Stimulated activated CD4-positive, alpha-beta T cell treated with anti-CD3 and anti-CD28 coated beads, Interleukin-12 subunit alpha, Interleukin-12 subunit beta, amount 100 ng/mL, for 48 hours (primary cell): ENCODE data around the gene SLC4A1.
"Not testable (repeated sequence)": the region's sequence is repeated elsewhere in the genome, so short reads cannot be mapped to it uniquely, and the experiment has no call there.

Experiments used
- DNase-seq, 3 donors: peaks; one replicate each; pipeline ENCODE4 v3.0.0-alpha.2; 2020; ENCODE audit warnings: low read depth in 2 of 3, low spot score in 1 of 3

Gene SLC4A1

DNA sequence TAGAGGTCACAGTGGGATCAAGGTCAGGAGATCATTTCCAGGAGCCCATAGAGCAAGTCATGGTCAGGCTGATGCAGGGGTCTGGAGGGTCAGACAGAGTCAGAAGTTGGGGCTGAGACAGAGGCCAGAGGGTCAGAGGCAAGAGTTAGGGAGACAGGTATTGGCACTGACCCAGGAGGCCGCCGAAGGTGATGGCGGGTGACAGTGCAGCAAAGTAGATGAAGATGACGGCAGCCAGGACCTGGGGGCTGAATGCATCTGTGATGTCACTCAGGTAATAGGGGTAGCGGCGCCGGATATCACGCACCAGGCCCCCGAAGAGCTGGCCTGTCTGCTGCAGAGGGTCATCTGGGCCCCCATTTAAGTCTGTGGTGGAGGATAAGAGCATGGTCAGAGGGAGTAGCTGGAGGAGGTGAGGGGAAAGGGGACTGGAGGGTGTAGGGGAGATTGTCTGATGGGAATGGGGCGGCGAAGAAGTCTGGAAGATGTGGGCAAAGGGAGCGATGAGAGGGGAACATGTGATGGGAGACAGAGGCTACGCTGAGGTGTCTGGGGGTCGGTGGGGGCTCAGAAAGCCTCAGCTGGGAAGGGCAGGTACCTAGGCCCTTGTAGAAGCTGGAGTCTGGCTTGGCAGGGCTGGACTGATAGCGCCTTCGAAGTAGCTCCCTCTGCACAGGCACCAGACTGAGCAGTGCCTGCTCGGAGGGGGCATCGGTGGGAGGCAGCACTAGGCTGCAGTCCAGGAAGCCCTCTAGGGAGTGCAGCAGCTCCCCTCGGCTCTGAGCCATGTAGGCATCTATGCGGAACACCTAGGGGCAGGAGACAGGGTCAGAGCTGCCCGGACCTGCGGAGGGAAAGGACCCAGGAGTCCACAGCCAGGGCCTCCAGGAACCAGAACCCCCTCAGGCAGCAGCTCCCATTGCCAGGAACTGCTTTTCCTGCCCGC lies 9.8 kb downstream of the SLC4A1 start:
- DNase-seq: no peak

- no peak for DNase-seq
Measured at GRCh38 chr17:44256671-44257070, 11.3 kb downstream of the SLC4A1 start.

- no peak for DNase-seq
Measured at GRCh38 chr17:44255915-44256314, 12.0 kb downstream of the SLC4A1 start.

- no peak for DNase-seq
Measured at GRCh38 chr17:44254361-44255095, 13.4 kb downstream of the SLC4A1 start.

DNA sequence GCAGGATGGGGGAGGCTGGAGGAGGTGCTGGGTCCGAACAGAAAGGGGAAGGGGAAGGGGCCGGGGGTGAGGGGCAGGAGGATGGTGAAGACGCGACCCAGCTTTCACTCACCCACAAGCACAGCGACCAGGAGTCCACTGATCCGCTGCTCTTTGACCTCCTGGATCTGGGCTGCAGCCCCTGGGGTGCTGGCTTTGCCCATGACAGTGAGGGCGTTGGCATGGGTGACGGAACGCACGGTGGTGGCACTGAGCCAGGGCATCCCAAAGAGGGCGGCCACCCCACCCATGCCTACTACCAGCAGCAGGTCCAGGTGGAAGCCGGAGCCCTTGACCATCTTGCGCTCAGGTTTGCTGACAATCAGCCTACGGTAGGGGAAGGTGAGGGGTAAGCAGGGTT lies 14.9 kb downstream of the SLC4A1 start:
- DNase-seq: no peak

GRCh38 chr17:44251062-44251461 lies 16.9 kb downstream of the SLC4A1 start:
- DNase-seq: no peak

- no peak for DNase-seq
Measured at GRCh38 chr17:44249501-44250246, 18.3 kb downstream of the SLC4A1 start.

GRCh38 chr17:44247876-44248736 lies 19.8 kb downstream of the SLC4A1 start:
- DNase-seq: no peak

- DNase-seq: no peak
Measured at GRCh38 chr17:44247440-44247841, 20.5 kb downstream of the SLC4A1 start.

GRCh38 chr17:44241106-44241624 lies 26.8 kb downstream of the SLC4A1 start:
- no peak for DNase-seq

DNA sequence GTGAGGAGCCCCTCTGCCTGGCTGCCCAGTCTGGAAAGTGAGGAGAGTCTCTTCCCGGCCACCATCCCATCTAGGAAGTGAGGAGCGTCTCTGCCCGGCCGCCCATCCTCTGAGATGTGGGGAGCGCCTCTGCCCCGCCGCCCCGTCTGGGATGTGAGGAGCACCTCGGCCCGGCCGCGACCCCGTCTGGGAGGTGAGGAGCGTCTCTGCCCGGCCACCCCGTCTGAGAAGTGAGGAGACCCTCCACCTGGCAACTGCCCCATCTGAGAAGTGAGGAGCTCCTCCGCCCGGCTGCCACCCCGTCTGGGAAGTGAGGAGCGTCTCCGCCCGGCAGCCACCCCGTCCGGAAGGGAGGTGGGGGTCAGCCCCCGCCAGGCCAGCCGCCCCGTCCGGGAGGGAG lies 30.0 kb downstream of the SLC4A1 start:
- DNase-seq: not testable (repeated sequence)

GRCh38 chr17:44236444-44236991 lies 31.4 kb downstream of the SLC4A1 start:
- DNase-seq: no peak

GRCh38 chr17:44235583-44235936 lies 32.4 kb downstream of the SLC4A1 start:
- no peak for DNase-seq

GRCh38 chr17:44233582-44233981 lies 34.4 kb downstream of the SLC4A1 start:
- DNase-seq: no peak

- DNase-seq: no peak
Measured at GRCh38 chr17:44232061-44232460, 35.9 kb downstream of the SLC4A1 start.

DNA sequence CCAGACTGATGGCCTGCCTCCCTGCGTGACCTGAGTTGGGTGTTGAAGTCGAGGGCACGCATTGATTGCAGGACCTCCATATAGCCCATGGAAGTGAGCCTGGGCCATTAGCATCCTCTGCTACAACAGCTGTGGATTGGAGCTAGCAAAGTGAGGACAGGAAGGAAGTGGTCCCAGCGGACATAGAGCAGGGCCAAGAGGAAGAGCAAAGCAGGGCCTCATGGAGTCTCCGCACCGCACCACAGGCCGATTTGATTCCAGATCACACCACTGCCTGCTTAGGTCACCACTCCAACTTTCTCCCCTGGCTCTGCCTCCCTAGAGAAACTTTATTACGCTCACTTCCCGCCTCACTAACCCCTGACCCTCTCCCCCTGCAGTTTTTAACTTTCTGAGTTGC lies 37.8 kb downstream of the SLC4A1 start:
- no peak for DNase-seq

DNA sequence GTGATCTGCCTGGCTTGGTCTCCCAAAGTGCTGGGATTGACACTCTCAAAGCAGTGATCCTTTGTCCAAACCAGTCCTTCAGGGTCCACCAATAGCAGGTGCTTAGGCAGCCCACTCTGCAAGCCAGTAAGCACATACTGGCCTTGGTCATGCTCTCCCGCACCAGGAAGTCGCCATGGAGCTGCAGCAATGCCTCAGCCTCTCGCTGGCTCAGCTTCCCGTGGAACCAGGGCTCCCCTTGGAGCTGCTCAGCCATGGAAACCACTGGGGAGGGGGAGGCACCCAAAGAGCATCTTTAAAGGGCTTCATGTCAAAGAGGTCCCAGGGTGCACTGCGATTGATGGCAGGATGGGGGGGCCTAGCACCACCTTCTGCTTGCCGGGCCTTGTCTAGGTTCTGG lies 38.8 kb downstream of the SLC4A1 start:
- no peak for DNase-seq

DNA sequence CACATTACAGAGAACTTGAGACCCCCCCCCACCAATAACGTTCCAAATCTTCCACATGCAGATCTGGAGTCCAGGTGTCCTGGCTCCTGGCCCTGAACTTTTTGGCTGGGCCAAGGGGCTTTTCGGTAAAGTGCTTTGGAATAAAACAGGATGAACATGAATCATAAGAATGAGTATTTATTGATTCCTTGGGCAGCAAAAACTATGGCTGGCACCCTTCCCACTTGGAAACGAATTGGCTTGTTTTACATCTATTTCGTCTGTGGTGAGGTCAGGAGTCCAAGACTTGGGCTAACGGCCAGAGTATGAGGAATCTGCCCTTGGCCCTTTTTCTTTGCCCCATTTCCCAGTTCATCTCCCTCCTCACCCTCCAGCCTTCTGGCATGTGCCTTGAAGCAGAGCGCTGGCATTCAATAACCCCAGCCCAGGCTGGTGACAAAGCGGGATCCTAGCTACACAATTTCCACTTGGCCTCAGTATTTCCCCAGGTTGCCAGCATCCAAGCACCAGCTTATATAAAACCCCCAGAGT lies 44.3 kb downstream of the SLC4A1 start:
- no peak for DNase-seq

DNA sequence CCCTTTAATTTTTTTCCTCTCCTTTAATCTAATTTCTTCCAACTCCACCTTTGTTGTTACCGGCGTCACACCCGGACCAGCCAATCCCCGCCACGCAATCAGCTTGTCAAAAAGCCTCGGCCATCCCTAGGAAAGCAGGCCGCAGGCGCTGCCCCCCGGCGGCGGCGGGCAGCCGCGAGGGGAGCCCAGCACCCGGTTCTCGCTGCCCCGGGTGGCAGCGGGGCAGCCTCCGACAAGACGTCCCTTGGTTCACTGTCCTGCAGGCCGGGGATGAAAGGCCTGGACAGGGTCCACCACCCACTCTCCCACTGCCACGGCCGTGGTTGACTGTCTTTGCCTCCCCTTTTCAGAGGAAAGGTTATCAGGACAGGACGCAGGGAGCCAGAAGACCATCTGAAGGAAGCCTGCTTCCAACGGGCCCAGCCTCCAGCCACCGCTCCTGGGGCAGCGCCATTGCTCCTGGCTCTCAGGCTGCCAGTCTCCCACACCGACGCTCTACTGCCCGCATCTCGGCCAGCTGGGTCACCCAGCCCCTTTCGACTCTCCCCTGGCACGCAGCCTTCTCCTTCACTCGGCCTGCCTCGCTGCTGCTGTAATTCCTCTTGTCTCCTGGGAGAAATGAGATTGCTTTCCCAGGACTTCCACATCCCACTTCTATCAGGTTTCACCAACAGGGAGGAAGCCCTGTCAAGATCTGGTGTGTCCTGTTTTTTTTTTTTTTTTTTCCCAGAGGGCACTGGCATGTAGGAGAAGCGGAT lies 45.6 kb downstream of the SLC4A1 start:
- no peak for DNase-seq

GRCh38 chr17:44221862-44222111 lies 46.1 kb downstream of the SLC4A1 start:
- no peak for DNase-seq
